ENCODE data around the gene HAS3. TPM values are rescaled to one million over a fixed set of nuclear protein-coding genes. Genes with fewer than 3 reads are reported as not detected.
A peak's percentile ranks its signal among the peaks of the same experiment; 100 is the strongest.
"Not testable (repeated sequence)": the region's sequence is repeated elsewhere in the genome, so short reads cannot be mapped to it uniquely, and the experiment has no call there.

Gene HAS3
- total RNA-seq, 6 experiments from 2014 or later = 0.39 to 1.0 (median 0.63) TPM

DNA sequence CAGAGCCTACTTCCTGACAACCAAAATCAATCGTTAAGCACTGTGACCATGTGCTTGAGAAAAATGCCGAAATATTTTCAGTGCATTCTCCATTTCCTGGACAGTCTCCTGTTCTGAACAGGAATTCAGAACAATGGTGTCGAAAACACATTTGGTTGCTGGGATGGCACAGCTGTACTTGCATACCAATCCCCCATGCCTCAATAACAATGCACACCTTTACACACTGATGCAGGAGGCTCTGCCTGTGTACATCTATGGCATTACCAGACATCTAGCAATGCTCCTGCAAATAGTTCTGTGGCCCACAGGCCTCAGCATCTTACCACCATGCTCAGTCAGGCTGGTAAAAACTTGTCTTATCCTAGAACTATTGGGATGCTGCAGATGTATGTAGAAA, 20.8 kb downstream of the HAS3 start:
- WGBS (ENCODE audit: insufficient coverage, low coverage, low lambda C conversion rate, missing lambda C conversion rate) = 57% methylated on average over 3 of the region's 3 CpGs
- intact Hi-C loops (cut with DNase I) = no loop called here

DNA sequence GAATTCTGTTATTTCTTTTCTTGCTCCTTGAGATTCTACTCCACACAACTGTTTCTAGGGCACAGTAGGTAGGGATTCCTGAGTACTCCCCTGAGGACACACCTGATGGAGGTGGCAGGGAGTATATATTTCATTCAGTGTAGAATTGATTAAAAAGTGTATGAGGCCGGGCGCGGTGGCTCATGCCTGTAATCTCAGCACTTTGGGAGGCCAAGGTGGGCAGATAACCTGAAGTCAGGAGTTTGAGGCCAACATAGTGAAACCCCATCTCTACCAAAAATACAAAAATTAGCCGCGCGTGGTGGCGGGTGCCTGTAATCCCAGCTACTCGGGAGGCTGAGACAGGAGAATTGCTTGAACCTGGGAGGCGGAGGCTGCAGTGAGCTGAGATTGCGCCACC, 21.3 kb downstream of the HAS3 start:
- WGBS (ENCODE audit: insufficient coverage, low coverage, low lambda C conversion rate, missing lambda C conversion rate) = 92% methylated on average over 10 of the region's 10 CpGs
- ATAC-seq; H3K27me3 ChIP-seq; H3K9me3 ChIP-seq; intact Hi-C loops (cut with DNase I); H3K27ac ChIP-seq; H3K36me3 ChIP-seq; H3K4me3 ChIP-seq: not testable (repeated sequence)
- DNase-seq = peak in 1 of 3 donors; percentile 22
- H3K4me1 ChIP-seq = peaks cover 0 to 31% (median 0%) of the 10 kb centered on the region in 4 donors

More for the DNA sequence above, 20.8 kb downstream of the HAS3 start:
- TF ChIP-seq, protein P1, sequence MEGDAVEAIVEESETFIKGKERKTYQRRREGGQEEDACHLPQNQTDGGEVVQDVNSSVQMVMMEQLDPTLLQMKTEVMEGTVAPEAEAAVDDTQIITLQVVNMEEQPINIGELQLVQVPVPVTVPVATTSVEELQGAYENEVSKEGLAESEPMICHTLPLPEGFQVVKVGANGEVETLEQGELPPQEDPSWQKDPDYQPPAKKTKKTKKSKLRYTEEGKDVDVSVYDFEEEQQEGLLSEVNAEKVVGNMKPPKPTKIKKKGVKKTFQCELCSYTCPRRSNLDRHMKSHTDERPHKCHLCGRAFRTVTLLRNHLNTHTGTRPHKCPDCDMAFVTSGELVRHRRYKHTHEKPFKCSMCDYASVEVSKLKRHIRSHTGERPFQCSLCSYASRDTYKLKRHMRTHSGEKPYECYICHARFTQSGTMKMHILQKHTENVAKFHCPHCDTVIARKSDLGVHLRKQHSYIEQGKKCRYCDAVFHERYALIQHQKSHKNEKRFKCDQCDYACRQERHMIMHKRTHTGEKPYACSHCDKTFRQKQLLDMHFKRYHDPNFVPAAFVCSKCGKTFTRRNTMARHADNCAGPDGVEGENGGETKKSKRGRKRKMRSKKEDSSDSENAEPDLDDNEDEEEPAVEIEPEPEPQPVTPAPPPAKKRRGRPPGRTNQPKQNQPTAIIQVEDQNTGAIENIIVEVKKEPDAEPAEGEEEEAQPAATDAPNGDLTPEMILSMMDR (IDR thresholded peaks at IDR 0.05) = no peak
- TF ChIP-seq POLR2A (IDR thresholded peaks at IDR 0.05) = no peak
- H3K27me3 ChIP-seq = no peaks in the 10 kb centered on the region
- H3K4me1 ChIP-seq = peaks cover 0 to 31% (median 0%) of the 10 kb centered on the region in 4 donors
- ATAC-seq = no peak
- H3K27ac ChIP-seq = no peak overlapping the region
- no peak overlapping the region for H3K4me3 ChIP-seq
- H3K9me3 ChIP-seq = no peaks in the 10 kb centered on the region
- DNase-seq = peak in 1 of 3 donors; percentile 7
- H3K36me3 ChIP-seq = no peaks in the 10 kb centered on the region

DNA sequence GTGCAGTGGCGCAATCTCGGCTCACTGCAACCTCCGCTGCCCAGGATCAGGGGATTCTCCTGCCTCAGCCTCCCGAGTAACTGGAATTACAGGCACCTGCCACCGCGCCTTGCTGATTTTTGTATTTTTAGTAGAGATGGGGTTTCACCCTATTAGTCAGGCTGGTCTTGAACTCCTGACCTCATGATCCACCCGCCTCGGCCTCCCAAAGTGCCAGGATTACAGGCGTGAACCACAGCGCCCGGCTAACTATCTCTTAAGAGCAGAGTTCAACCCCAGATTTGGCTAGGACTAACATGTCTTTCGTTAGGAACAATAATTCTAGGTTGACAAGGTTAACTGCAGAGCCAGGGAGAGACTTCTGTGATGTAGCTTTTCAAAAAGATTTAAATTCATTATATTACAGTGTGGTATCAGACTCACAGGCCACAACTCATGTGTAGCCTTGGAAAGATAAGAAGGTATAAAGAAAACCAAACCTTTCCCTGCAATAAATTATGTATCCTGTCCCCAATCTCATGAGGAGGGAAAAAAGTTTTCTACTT, 22.6 kb downstream of the HAS3 start:
- peak in 1 of 3 donors; percentile 53 for DNase-seq
- TF ChIP-seq, protein P1 (IDR thresholded peaks at IDR 0.05) = no peak
- no peak for TF ChIP-seq POLR2A (IDR thresholded peaks at IDR 0.05)
- ATAC-seq = no peak
- Histone ChIP-seq H3K4me3 (no peak overlapping the region), H3K36me3 (no peaks in the 10 kb centered on the region), H3K27me3 (no peaks in the 10 kb centered on the region), H3K9me3 (no peaks in the 10 kb centered on the region), H3K27ac (no peak overlapping the region), H3K4me1 (peaks cover 0 to 32% (median 0%) of the 10 kb centered on the region in 4 donors)
- intact Hi-C loops (cut with DNase I) = no loop called here
- 30% methylated on average over 7 of the region's 12 CpGs for WGBS (ENCODE audit: insufficient coverage, low coverage, low lambda C conversion rate, missing lambda C conversion rate)

DNA sequence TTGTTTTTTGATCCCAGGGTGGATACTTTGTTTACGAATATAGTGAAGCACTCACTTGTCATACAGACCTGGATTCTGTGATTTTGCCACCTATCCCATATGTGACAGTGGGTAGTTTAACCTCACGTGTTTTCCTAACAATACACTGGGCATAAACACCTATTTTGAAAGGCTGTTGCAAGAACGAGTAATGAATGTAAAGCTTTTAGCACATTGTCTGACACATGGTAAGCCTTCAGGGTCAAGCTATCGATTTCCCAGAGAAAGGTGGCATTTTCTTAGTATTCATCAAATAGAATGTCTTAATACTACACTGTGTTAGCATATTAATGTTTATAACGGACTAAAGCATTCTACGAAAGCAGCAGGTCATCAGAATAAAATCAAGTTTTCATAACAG, 25.0 kb downstream of the HAS3 start:
- no peak overlapping the region for H3K4me3 ChIP-seq
- DNase-seq = no peak
- no peaks in the 10 kb centered on the region for H3K36me3 ChIP-seq
- intact Hi-C loops (cut with DNase I) = no loop called here
- H3K4me1 ChIP-seq = peaks cover 0 to 29% (median 0%) of the 10 kb centered on the region in 4 donors
- WGBS (ENCODE audit: insufficient coverage, low coverage, low lambda C conversion rate, missing lambda C conversion rate) = 64% methylated on average over 6 of the region's 6 CpGs
- H3K9me3 ChIP-seq = no peaks in the 10 kb centered on the region
- ATAC-seq = no peak
- no peak overlapping the region for H3K27ac ChIP-seq
- TF ChIP-seq, protein P1 (IDR thresholded peaks at IDR 0.05) = no peak
- TF ChIP-seq POLR2A (IDR thresholded peaks at IDR 0.05) = no peak
- H3K27me3 ChIP-seq = no peaks in the 10 kb centered on the region

DNA sequence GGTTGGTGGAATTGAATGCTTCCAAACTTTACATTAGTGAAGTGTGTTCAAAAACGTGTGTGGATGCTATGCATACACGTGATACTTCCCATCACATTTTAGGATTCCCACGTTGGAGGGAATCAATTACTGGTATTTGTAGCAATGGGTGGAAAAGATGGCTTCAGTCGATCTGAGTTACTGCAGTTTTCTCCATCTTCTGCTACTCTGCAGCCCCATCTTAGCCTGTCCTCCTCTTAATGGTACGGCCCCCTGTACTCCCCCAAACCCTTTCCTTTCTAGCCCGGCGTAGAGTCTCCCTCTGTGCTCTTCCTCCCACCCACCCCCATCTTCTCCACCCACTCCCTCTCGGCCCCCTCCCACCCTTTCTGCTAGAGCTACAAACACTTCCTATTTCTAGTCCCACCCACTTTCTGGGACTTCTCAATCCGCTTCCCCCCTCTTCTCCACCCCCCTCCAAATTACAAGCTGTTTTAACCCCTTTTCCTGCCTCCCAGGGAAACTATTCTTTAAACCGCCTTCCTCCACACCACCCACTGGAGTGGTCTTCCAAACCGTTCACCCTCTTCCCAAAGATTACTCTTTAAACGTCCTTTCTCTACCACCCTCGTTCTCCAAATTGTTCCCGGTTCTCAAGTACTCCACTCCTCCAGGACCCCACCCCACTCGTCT, 25.9 kb downstream of the HAS3 start:
- DNase-seq (no peak), ATAC-seq (peak in 3 of 4 donors; percentile 2 to 25 (median 19))
- H3K4me3 ChIP-seq = peak overlapping the region; percentile 87 to 93 (median 90)
- 5% methylated on average over 15 of the region's 15 CpGs for WGBS (ENCODE audit: insufficient coverage, low coverage, low lambda C conversion rate, missing lambda C conversion rate)
- H3K36me3 ChIP-seq = no peaks in the 10 kb centered on the region
- H3K9me3 ChIP-seq = no peaks in the 10 kb centered on the region
- intact Hi-C loops (cut with DNase I) = no loop called here
- no peaks in the 10 kb centered on the region for H3K27me3 ChIP-seq
- peaks cover 0 to 29% (median 0%) of the 10 kb centered on the region in 4 donors for H3K4me1 ChIP-seq
- H3K27ac ChIP-seq = peak overlapping the region; percentile 37 to 91 (median 87)
- no peak for TF ChIP-seq POLR2A (IDR thresholded peaks at IDR 0.05)
